Measurements from ENCODE around the gene LHPP.

The LHPP gene

GRCh38 chr10:124590216-124591122 lies 128.8 kb downstream of the LHPP start:
- no peak for TF ChIP-seq CTCF (IDR thresholded peaks at IDR 0.05; ENCODE audit: low read depth, low read length)
- DNase-seq (ENCODE audit: extremely low read depth, low read depth): no peak

- TF ChIP-seq CTCF (IDR thresholded peaks at IDR 0.05; ENCODE audit: low read depth, low read length): no peak
- no peak for DNase-seq (ENCODE audit: extremely low read depth, low read depth)
These were observed 129.5 kb downstream of the LHPP start for GRCh38 chr10:124591123-124591495.

- DNase-seq (ENCODE audit: extremely low read depth, low read depth): no peak
- TF ChIP-seq CTCF (IDR thresholded peaks at IDR 0.05; ENCODE audit: low read depth, low read length): no peak
These were observed 130.5 kb downstream of the LHPP start for GRCh38 chr10:124592101-124592500.

GRCh38 chr10:124592736-124593430 lies 131.3 kb downstream of the LHPP start:
- no peak for TF ChIP-seq CTCF (IDR thresholded peaks at IDR 0.05; ENCODE audit: low read depth, low read length)
- no peak for DNase-seq (ENCODE audit: extremely low read depth, low read depth)

- DNase-seq (ENCODE audit: extremely low read depth, low read depth): no peak
- no peak for TF ChIP-seq CTCF (IDR thresholded peaks at IDR 0.05; ENCODE audit: low read depth, low read length)
These were observed 131.9 kb downstream of the LHPP start for GRCh38 chr10:124593431-124593985.

- no peak for DNase-seq (ENCODE audit: extremely low read depth, low read depth)
- no peak for TF ChIP-seq CTCF (IDR thresholded peaks at IDR 0.05; ENCODE audit: low read depth, low read length)
These were observed 132.6 kb downstream of the LHPP start for GRCh38 chr10:124594240-124594639.
